GM12873 (cell line): Measurements from ENCODE around the gene MYH11.
A peak's percentile ranks its signal among the peaks of the same experiment; 100 is the strongest.

Source experiments
- CTCF ChIP-seq: IDR thresholded peaks from 2 replicates; pipeline ENCODE4 v1.5.1; 2012; ENCODE audit warnings: low read depth, mild to moderate bottlenecking, moderate library complexity, low read length, control low read depth; ENCODE audit not compliant: insufficient read depth; ENCODE audit errors: missing control alignments

MYH11 gene

GRCh38 chr16:15856901-15857698, at the start of gene MYH11:
Gene MYH11, minus strand, starts transcription at chr16:15857028. Its CDS starts 18,776 bp downstream, at chr16:15838252.
- peak; percentile 2 for TF ChIP-seq CTCF

GRCh38 chr16:15906439-15906838, 49.6 kb upstream of the MYH11 start:
- no peak for TF ChIP-seq CTCF

- no peak for TF ChIP-seq CTCF
These were observed 47.1 kb upstream of the MYH11 start for GRCh38 chr16:15903960-15904359.

- TF ChIP-seq CTCF, result no peak
These were observed 44.2 kb upstream of the MYH11 start for GRCh38 chr16:15900901-15901500.

- no peak for TF ChIP-seq CTCF
These were observed 43.5 kb upstream of the MYH11 start for GRCh38 chr16:15900357-15900756.

GRCh38 chr16:15899538-15900100, 42.8 kb upstream of the MYH11 start:
- TF ChIP-seq CTCF, result no peak

GRCh38 chr16:15898654-15899053, 41.8 kb upstream of the MYH11 start:
- TF ChIP-seq CTCF, result no peak
